Fibroblast of lung (primary cell): ENCODE measurements around the gene TBC1D2B. TPM values are rescaled to one million over a fixed set of nuclear protein-coding genes. Genes with fewer than 3 reads are reported as not detected.
"Not testable (repeated sequence)": the region's sequence is repeated elsewhere in the genome, so short reads cannot be mapped to it uniquely, and the experiment has no call there.

Experiments used
- DNase-seq, 2 donors: peaks; one replicate each; pipeline versions ENCODE4 v3.0.0 to v3.0.0-alpha.2; 2010; ENCODE audit warnings: low read depth in 2 of 2
- H2AFZ ChIP-seq: 2 replicates; pipeline ENCODE4 v1.5.1; 2012; ENCODE audit warnings: low read length, control low read depth, inconsistent platforms
- H3K27ac ChIP-seq: 2 replicates; pipeline ENCODE4 v1.5.1; 2011; ENCODE audit warnings: low read length, control low read depth; ENCODE audit not compliant: insufficient read depth
- H3K27me3 ChIP-seq: 2 replicates; pipeline ENCODE4 v1.5.1; 2011; ENCODE audit warnings: mild to moderate bottlenecking, low read length; ENCODE audit not compliant: control insufficient read depth, insufficient read depth
- H3K36me3 ChIP-seq: 2 replicates; pipeline ENCODE4 v1.5.1; 2011; ENCODE audit warnings: low read length; ENCODE audit not compliant: control insufficient read depth, insufficient read depth
- H3K4me1 ChIP-seq: 2 replicates; pipeline ENCODE4 v1.5.1; 2011; ENCODE audit warnings: low read length; ENCODE audit not compliant: control insufficient read depth, insufficient read depth; ENCODE audit errors: extremely low read depth
- H3K4me2 ChIP-seq: 2 replicates; pipeline ENCODE4 v1.5.1; 2011; ENCODE audit warnings: low read length, control low read depth; ENCODE audit not compliant: insufficient read depth; ENCODE audit errors: extremely low read depth
- H3K4me3 ChIP-seq, 4 experiments: fragments of 200-600 bp in 1 of 4; sonication (generic) in 1 of 4; replicated peaks in 1 of 4; 2 replicates each; pipeline ENCODE4 v1.5.1; 2011 to 2016; ENCODE audit warnings: low read length in 4 of 4, low read depth in 3 of 4, mild to moderate bottlenecking in 3 of 4, control low read depth in 2 of 4, inconsistent platforms in 1 of 4, mixed read lengths in 1 of 4; ENCODE audit not compliant: insufficient read depth in 1 of 4; ENCODE audit errors: control extremely low read depth in 1 of 4
- H3K79me2 ChIP-seq: 2 replicates; pipeline ENCODE4 v1.5.1; 2012; ENCODE audit warnings: mild to moderate bottlenecking, low read length, inconsistent platforms; ENCODE audit not compliant: control insufficient read depth, insufficient read depth
- H3K9ac ChIP-seq: 2 replicates; pipeline ENCODE4 v1.5.1; 2011; ENCODE audit warnings: mild to moderate bottlenecking, low read length, control low read depth; ENCODE audit not compliant: insufficient read depth
- H3K9me3 ChIP-seq: 2 replicates; pipeline ENCODE4 v1.5.1; 2012; ENCODE audit warnings: low read depth, low read length; ENCODE audit not compliant: control insufficient read depth, insufficient read depth
- H4K20me1 ChIP-seq: 2 replicates; pipeline ENCODE4 v1.5.1; 2011; ENCODE audit warnings: low read length; ENCODE audit not compliant: control insufficient read depth, insufficient read depth; ENCODE audit errors: extremely low read depth
- EZH2 ChIP-seq: IDR thresholded peaks from 2 replicates; pipeline ENCODE4 v1.5.1; 2012; ENCODE audit warnings: low read length, control low read depth, mild to moderate bottlenecking; ENCODE audit errors: missing control alignments
- polyA plus RNA-seq, 2 donors: library from polyadenylated mRNA; depleted of rRNA in 1 of 2; stranded (reverse) in 1 of 2; unstranded in 1 of 2; fragments of >200 nt; gene quantifications; 2 replicates each; pipeline ENCODE4 v1.2.1, GENCODE V29; 2011 to 2012; ENCODE audit warnings: missing spikeins in 1 of 2
- total RNA-seq: library from RNA; depleted of rRNA; stranded (reverse); fragments of >200 nt; gene quantifications from 2 replicates; pipeline ENCODE4 v1.2.1, GENCODE V29; 2014
- TF ChIP-seq, protein P1 (sequence below), 2 donors: IDR thresholded peaks in 1 of 2; conservative IDR thresholded peaks in 1 of 2; 1 replicate in 1 of 2; 2 replicates in 1 of 2; pipeline ENCODE4 v1.5.1; 2011 to 2012; ENCODE audit warnings: low read length in 2 of 2, control low read depth in 1 of 2, inconsistent platforms in 1 of 2, low read depth in 1 of 2, mild to moderate bottlenecking in 1 of 2

TBC1D2B gene
- total and polyA plus RNA-seq, 2 donors (not counting 1 experiment from before 2014, with no cell fraction given): 49.4 to 73.3 TPM

DNA sequence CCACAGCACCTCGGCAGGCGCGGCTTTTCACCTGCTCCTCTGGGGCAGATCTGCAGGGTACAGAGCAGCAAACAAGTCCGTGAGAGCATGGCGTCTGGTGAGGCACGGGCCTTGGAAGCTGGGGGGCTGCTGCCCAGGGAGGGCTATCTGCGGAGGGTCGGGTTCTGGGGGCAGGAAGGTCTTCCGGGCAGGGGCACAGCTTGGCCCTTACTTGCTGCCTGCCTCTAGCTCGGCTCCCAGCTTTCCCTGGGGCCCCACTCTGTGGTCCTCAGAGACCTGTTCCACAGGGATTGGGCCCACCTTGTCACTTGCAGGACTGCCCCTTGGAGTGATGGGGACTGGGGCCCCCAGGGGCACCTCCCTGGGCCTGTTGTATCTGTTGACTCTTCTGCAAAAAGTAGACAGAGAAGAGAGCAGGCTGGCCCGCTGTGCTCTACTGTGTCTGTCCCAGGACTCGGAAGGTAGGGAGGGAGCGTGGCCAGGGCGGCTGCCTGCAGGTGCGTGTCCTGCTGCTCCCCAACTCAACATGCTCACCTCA, 84.1 kb downstream of the TBC1D2B start:
- peaks cover 3% of the 10 kb centered on the region for H3K36me3 ChIP-seq
- TF ChIP-seq, protein P1, sequence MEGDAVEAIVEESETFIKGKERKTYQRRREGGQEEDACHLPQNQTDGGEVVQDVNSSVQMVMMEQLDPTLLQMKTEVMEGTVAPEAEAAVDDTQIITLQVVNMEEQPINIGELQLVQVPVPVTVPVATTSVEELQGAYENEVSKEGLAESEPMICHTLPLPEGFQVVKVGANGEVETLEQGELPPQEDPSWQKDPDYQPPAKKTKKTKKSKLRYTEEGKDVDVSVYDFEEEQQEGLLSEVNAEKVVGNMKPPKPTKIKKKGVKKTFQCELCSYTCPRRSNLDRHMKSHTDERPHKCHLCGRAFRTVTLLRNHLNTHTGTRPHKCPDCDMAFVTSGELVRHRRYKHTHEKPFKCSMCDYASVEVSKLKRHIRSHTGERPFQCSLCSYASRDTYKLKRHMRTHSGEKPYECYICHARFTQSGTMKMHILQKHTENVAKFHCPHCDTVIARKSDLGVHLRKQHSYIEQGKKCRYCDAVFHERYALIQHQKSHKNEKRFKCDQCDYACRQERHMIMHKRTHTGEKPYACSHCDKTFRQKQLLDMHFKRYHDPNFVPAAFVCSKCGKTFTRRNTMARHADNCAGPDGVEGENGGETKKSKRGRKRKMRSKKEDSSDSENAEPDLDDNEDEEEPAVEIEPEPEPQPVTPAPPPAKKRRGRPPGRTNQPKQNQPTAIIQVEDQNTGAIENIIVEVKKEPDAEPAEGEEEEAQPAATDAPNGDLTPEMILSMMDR (conservative IDR thresholded peaks at IDR 0.05 in 1 of 2, IDR thresholded peaks at IDR 0.05 in 1 of 2; ENCODE audit: low read depth in 1 of 2, low read length in 2 of 2): no peak
- TF ChIP-seq EZH2: no peak
- H3K27me3 ChIP-seq: no peaks in the 10 kb centered on the region
- no peaks in the 10 kb centered on the region for H3K79me2 ChIP-seq
- no peak overlapping the region for H2AFZ ChIP-seq
- H3K9me3 ChIP-seq: no peaks in the 10 kb centered on the region
- H4K20me1 ChIP-seq: no peaks in the 10 kb centered on the region
- no peak overlapping the region for H3K4me2 ChIP-seq
- no peak for DNase-seq
- H3K9ac ChIP-seq: no peak overlapping the region
- peaks cover 41% of the 10 kb centered on the region for H3K4me1 ChIP-seq
- H3K4me3 ChIP-seq: no peak overlapping the region
- peak overlapping the region; percentile 85 for H3K27ac ChIP-seq

DNA sequence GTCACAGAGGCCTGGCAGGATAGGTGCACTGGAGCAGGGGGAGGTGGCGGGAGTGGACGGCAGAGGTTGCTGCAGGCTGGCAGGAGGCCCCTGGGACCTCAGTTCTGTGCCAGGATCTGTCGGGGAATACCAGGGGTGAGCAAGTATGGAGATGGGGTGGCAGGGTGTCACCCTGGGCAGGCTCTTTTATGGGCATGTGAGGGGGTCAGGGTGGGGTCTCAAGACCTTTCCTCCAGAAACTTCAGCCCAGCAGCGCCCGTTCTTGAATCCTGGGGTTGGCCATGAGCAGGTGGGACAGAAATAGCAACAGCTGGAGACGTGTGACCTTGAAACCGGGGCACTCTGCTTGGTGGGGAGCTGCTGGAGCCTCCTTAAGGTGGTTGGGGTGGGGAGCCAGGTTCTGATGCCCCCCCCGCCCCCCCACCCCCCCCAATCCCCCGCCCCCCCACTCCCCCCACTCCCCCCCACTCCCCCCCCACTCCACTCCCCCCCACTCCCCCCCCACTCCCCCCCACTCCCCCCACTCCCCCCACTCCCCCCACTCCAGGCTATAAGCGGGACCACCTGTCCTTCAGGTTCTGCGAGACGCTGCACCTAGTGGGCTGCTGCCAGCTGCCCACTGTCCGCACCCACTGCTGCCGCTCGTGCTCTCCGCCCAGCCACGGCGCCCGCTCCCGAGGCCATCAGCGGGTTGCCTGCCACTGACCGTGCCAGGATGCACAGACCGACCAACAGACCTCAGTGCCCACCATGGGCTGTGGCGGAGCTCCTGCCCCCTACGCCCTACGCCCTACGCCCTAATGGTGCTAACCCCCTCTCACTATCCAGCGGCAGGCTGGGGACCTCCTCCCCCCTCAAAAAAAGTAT, 84.9 kb downstream of the TBC1D2B start:
- H3K36me3 ChIP-seq: no peaks in the 10 kb centered on the region
- peak overlapping the region; percentile 37 for H3K9ac ChIP-seq
- no peak overlapping the region for H3K4me3 ChIP-seq
- H3K9me3 ChIP-seq: no peaks in the 10 kb centered on the region
- H3K79me2 ChIP-seq: no peaks in the 10 kb centered on the region
- peaks cover 41% of the 10 kb centered on the region for H3K4me1 ChIP-seq
- peak overlapping the region; percentile 51 for H3K4me2 ChIP-seq
- no peaks in the 10 kb centered on the region for H4K20me1 ChIP-seq
- no peak for DNase-seq
- no peak overlapping the region for H2AFZ ChIP-seq
- H3K27ac ChIP-seq: peak overlapping the region; percentile 78
- no peak for TF ChIP-seq EZH2
- TF ChIP-seq, protein P1 (conservative IDR thresholded peaks at IDR 0.05 in 1 of 2, IDR thresholded peaks at IDR 0.05 in 1 of 2; ENCODE audit: low read depth in 1 of 2, low read length in 2 of 2): no peak
- H3K27me3 ChIP-seq: no peaks in the 10 kb centered on the region

DNA sequence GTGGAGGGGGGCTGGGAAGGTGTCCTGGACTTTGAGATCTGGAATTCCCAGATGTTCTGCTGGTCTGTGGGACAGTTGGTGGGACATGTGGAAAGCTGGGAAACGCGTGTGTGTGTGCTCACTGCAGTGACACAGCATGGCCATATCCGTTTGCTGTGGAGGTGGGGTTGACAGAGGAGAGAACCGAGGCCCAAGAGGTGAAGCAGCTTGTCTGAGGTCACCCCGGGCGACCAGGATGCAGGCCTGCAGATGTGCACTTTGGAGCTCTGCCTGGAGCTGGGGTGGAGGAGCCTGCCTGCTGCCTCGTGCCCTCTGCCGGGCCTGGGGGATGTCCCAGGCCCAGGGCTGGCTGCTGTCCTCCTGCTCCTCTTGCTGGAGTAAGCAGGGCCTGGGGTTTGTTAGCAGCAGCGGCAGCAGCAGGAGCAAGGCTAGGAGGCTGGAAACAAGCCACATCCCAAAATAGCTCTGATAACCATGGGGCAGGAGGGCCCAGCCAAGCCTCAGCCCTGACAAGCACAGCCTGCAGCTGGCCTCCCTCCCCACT, 85.8 kb downstream of the TBC1D2B start:
- not testable (repeated sequence) for H2AFZ ChIP-seq, H3K79me2 ChIP-seq, H3K36me3 ChIP-seq, H4K20me1 ChIP-seq, H3K4me3 ChIP-seq, H3K9me3 ChIP-seq, H3K27me3 ChIP-seq, H3K4me2 ChIP-seq
- DNase-seq: peak; percentile 81 to 93
- Histone ChIP-seq H3K9ac (peak overlapping the region; percentile 37), H3K27ac (peak overlapping the region; percentile 78), H3K4me1 (peaks cover 38% of the 10 kb centered on the region)
